Measurements from ENCODE around the gene SRSF8. TPM values are rescaled to one million over a fixed set of nuclear protein-coding genes. Genes with fewer than 3 reads are reported as not detected.

Gene SRSF8
- total RNA-seq, 1 experiment from 2014 or later: 25.1 TPM

- Histone ChIP-seq H3K79me2 (ENCODE audit: insufficient read depth, low read length) (no peaks in the 10 kb centered on the region), H3K79me1 (ENCODE audit: insufficient read depth, low read depth, low read length, poor library complexity, severe bottlenecking) (no peaks in the 10 kb centered on the region), H3K9me3 (ENCODE audit: control insufficient read depth, low read depth, low read length) (no peaks in the 10 kb centered on the region), H2BK120ac (ENCODE audit: low read depth, low read length, poor library complexity, severe bottlenecking) (no peak overlapping the region), H4K5ac (ENCODE audit: insufficient read length, low read depth, low read length) (no peak overlapping the region), H3K27ac (ENCODE audit: insufficient read length, low read depth, low read length) (no peak overlapping the region), H2AK5ac (ENCODE audit: insufficient read length, low read length) (no peak overlapping the region), H3K4me2 (ENCODE audit: insufficient read depth, insufficient read length, low read length) (no peak overlapping the region), H3T11ph (ENCODE audit: low read length) (no peak overlapping the region), H3K14ac (ENCODE audit: insufficient read depth, low read length) (no peak overlapping the region), H4K8ac (replicated peaks; ENCODE audit: insufficient read length, low read depth, low read length) (no peak overlapping the region), H2BK15ac (ENCODE audit: low read depth, low read length) (no peak overlapping the region), H3K56ac (ENCODE audit: insufficient read length, low read depth, low read length) (no peak overlapping the region), H3K23ac (ENCODE audit: insufficient read length, low read depth, low read length) (no peak overlapping the region), H2BK12ac (ENCODE audit: insufficient read length, low read depth, low read length) (no peak overlapping the region), H2BK5ac (ENCODE audit: insufficient read length, low read length) (no peak overlapping the region), H3K4me1 (ENCODE audit: insufficient read depth, low read length) (peaks cover 4% of the 10 kb centered on the region; the same call in 1 of the 2 replicates), H2AFZ (ENCODE audit: low read length) (no peak overlapping the region), H4K20me1 (ENCODE audit: control insufficient read depth, insufficient read depth, insufficient read length) (no peaks in the 10 kb centered on the region), H3K18ac (ENCODE audit: insufficient read length, low read depth, low read length) (no peak overlapping the region), H2BK20ac (ENCODE audit: low read depth, low read length, poor library complexity, severe bottlenecking) (no peak overlapping the region), H3K27me3 (ENCODE audit: insufficient read depth, low read length) (no peaks in the 10 kb centered on the region), H3K9ac (ENCODE audit: extremely low read depth, insufficient read length, low read length) (no peak overlapping the region), H3K23me2 (ENCODE audit: insufficient read length, low read depth, low read length, poor library complexity, severe bottlenecking) (no peaks in the 10 kb centered on the region), H4K91ac (ENCODE audit: insufficient read length, low read depth, low read length) (no peak overlapping the region), H3K4ac (ENCODE audit: low read depth, low read length) (no peak overlapping the region)
- Mint-ChIP-seq H3K27me3 (ENCODE audit: low read depth) (peaks cover 5% of the 10 kb centered on the region), H3K9me3 (no peaks in the 10 kb centered on the region), H3K27ac (no peak overlapping the region), H3K36me3 (ENCODE audit: insufficient read depth in 1 of 3, low read depth in 3 of 3) (no peaks in the 10 kb centered on the region; a peak in 1 of 7 replicates), H3K4me3 (no peak overlapping the region), H3K4me1 (peaks cover 21 to 23% of the 10 kb centered on the region in 2 experiments)
- no peak for TF ChIP-seq CTCF (conservative IDR thresholded peaks at IDR 0.05)
- no peak for DNase-seq
- WGBS (ENCODE audit: extremely low coverage, insufficient read length, low lambda C conversion rate): no CpG with 5 or more reads among the region's 6 CpGs
Observed at GRCh38 chr11:95104121-95104830, 37.6 kb downstream of the SRSF8 start.
